Brain microvascular endothelial cell (primary cell): ENCODE data around the gene SLC22A12.

Source experiments
- DNase-seq: peaks from one replicate; pipeline ENCODE4 v3.0.0-alpha.2; 2020
- H3K27ac ChIP-seq: fragments of 250-450 bp; sonication (Bioruptor Pico); 2 replicates; pipeline ENCODE4 v1.5.1; 2020; ENCODE audit warnings: mild to moderate bottlenecking, moderate library complexity
- H3K27me3 ChIP-seq: fragments of 250-450 bp; sonication (Bioruptor Pico); replicated peaks from 2 replicates; pipeline ENCODE4 v1.5.1; 2020; ENCODE audit warnings: mild to moderate bottlenecking
- H3K36me3 ChIP-seq: fragments of 250-450 bp; sonication (Bioruptor Pico); replicated peaks from 2 replicates; pipeline ENCODE4 v1.5.1; 2020; ENCODE audit warnings: mild to moderate bottlenecking
- H3K4me3 ChIP-seq: 2 replicates; pipeline ENCODE4 v1.5.1; 2011; ENCODE audit warnings: low read depth, mild to moderate bottlenecking, control low read depth, low read length, moderate library complexity
- CTCF ChIP-seq: IDR thresholded peaks from 2 replicates; pipeline ENCODE4 v1.5.1; 2011; ENCODE audit warnings: low read depth, mild to moderate bottlenecking, moderate library complexity, low read length, control low read depth, inconsistent platforms; ENCODE audit errors: missing control alignments
- in situ Hi-C: cut with HindIII; loops from 2 replicates; pipeline ENCODE4 v1.10.0; 2017; ENCODE audit warnings: low sequenced_read_pairs, low pct_ligation_motif_present

Gene SLC22A12

GRCh38 chr11:64649291-64649697, 58.3 kb downstream of the SLC22A12 start:
- Histone ChIP-seq H3K27me3 (peaks cover 19% of the 10 kb centered on the region), H3K36me3 (no peaks in the 10 kb centered on the region), H3K4me3 (no peak overlapping the region), H3K27ac (no peak overlapping the region)
- DNase-seq, result no peak
- peak; percentile 70 for TF ChIP-seq CTCF
- in situ Hi-C loops, result no loop called here

- peaks cover 4% of the 10 kb centered on the region for H3K27me3 ChIP-seq
- DNase-seq, result peak; percentile 8
- H3K27ac ChIP-seq, result no peak overlapping the region
- H3K4me3 ChIP-seq, result no peak overlapping the region
- in situ Hi-C loops, result no loop called here
- peak; percentile 78 for TF ChIP-seq CTCF
- H3K36me3 ChIP-seq, result no peaks in the 10 kb centered on the region
Measured at GRCh38 chr11:64650923-64651523, 60.0 kb downstream of the SLC22A12 start.
